Activated gamma-delta T cell treated with Interleukin-2 at 50 U/mL for 16 hours (primary cell): ENCODE measurements around the gene OTOP1.
A peak's percentile ranks its signal among the peaks of the same experiment; 100 is the strongest.
"Not testable (repeated sequence)": the region's sequence is repeated elsewhere in the genome, so short reads cannot be mapped to it uniquely, and the experiment has no call there.

Experiments
- DNase-seq: peaks from one replicate; pipeline ENCODE4 v3.0.0-alpha.2; 2020

The OTOP1 gene, protein sequence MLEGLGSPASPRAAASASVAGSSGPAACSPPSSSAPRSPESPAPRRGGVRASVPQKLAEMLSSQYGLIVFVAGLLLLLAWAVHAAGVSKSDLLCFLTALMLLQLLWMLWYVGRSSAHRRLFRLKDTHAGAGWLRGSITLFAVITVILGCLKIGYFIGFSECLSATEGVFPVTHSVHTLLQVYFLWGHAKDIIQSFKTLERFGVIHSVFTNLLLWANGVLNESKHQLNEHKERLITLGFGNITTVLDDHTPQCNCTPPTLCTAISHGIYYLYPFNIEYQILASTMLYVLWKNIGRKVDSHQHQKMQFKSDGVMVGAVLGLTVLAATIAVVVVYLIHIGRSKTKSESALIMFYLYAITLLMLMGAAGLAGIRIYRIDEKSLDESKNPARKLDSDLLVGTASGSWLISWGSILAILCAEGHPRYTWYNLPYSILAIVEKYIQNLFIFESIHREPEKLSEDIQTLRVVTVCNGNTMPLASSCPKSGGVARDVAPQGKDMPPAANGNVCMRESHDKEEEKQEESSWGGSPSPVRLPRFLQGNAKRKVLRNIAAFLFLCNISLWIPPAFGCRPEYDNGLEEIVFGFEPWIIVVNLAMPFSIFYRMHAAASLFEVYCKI

DNA sequence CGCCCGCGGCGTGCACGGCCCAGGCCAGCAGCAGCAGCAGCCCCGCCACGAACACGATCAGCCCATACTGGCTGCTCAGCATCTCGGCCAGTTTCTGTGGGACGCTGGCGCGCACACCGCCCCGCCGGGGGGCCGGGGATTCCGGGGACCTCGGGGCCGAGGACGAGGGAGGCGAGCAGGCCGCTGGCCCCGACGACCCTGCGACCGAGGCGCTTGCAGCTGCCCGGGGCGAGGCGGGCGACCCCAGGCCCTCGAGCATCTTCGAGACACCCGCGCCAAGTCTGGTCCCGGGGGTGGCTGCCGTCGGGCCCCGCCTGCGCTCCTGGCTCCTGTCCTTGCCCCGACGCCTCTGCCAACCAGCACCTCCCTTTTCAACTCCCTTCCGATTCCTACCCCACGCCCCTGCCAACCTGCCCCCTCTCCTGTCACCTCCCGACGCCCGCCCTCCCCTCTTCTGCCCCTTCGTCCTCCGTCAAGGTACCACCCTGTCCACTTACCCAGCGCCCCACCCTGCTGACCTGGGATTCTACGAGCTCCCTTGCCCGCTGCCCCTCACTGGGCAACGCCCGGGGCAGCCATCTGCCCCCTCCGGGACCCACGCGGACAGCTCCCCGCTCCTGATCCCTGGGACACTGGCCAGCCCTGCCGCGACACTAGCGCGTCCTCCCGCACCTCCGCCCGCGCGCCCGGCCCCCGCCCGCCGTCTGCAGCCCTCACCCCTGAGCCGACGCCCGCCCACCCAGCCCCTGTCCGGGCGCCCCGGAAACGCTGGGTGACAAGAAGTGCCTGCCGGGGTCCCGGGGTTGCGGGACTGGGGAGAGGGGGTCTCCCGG lies at the start of gene OTOP1:
OTOP1 (minus strand) TSS at position 324 of the 833 bp plus-strand sequence; CDS start at position 259, 65 bp downstream.
- DNase-seq: no peak

DNA sequence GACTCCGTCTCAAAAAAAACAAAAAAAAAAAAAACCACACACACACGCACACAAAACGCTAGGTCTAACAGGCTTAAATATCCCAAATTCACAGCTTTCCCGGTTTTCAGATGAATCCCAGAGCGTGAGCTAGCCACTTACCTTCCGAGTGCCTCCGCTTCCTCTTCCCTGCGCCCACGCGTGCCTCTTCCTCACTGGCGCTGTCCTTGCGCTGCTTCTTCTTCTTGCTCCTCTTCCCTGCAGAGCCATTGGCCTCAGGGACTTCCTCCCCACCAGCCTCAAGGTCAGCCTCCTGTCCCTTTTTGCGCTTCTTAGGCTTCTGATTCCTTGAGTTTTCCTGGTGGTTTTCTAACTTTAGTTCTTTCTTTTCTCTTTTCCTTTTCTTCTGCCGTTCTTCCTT lies 47.5 kb upstream of the OTOP1 start:
- DNase-seq: no peak

DNA sequence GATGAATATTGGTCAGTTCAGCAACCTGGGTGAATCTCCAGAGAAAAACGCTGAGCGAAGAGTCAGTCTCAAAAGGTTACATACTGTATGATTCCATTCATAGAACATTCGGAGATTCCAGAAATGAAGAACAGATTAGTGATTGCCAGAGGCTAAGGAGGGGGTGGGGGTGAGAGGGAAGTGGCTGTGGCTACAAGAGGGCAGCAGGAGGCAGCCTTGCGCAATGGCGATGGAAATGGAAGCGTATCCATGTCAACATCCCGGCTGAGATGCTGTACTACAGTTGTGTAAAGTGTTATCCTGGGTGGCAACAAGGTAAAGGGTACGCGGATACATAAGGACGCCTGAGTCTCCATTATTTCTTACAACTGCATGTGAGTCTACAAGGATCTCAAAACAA lies 45.2 kb upstream of the OTOP1 start:
- no peak for DNase-seq

DNA sequence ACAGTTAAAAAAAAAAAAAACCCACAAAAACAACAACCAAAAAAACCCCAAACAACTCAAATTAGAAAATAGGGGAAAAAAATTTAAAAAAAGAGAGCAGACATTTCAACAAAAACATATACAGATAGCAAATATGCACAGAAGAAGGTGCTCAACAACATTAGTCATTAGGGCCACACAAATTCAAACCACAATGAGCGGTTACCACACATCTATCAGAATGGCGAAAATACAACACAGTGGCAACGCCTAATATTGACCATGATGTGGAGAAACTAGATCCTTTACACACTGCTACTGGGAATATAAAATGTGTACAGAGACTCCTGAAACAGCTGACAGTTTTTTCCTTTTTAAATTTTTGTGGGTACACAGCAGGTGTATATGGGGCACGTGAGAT lies 43.8 kb upstream of the OTOP1 start:
- DNase-seq: no peak

DNA sequence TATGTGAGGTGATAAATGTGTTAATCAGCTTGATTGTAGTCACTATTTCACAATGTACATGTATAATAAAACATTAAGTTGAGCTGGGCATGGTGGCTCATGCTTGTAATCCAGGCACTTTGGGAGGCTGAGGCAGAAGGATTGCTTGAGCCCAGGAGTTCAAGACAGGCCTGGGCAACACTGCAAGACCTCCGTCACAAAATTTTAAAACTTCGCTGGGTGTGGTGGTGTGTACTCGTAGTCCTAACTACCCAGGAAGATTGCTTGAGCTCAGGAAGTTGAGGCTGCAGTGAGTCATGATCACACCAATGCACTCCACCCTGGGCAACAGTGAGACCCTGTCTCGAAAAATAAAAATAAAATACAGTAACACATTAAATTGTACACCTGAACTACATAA lies 43.1 kb upstream of the OTOP1 start:
- DNase-seq: peak; percentile 55

DNA sequence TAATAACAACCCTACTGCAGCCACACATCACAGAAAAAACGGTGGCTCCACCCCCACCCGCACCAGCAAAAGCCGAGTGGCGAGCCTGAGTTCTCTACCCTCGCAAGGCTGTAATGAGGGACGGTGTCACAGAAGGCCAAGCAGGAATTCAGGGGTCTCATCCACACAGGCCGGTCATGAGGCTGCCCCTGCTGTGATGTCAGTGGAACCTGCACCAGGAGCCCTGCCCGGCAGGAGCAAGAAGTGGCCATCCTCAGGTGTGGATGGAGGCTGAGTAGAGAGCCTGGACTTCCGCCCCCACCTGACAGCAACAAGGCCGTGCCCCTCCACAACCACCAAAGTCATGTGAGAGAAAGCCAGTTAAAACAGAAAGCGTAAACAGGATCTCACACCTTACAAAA lies 42.6 kb upstream of the OTOP1 start:
- peak; percentile 71 for DNase-seq

DNA sequence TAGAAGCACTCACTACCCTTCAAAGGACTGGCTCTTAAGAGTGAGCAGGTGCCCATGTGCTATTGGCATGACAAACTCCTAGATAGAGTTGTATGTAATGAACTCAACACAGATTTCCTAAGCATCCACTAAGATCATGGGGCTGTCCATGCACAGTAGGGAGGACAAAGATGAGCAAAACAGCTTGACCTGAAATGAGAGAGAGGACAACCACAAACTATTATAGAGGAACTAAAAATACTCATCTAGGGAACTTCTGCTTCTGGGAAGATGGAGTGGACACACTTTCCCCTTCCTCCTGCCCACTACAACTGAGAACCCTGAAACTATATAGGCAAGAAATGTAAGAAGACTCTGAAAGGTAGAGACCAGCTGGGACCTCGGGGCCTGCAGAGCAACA lies 42.0 kb upstream of the OTOP1 start:
- DNase-seq: no peak

DNA sequence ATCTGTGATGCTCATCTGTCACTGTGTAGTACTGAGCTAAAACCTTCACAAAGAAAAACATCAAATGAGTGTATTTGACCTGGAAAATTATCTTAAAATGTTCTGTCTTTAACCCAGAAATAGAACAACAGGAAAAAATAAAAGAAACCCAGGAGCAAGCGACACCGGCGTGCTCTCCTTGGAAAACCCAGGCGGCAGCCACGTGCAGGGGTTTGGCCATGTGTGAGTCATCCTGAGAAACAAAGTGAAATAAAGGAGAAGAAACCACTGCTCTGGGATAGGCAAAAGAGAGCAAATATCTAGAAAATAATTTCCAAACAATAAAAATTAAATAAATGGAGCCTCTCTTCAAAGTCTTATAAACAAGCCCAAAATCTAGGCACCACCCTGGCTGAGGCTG lies 41.3 kb upstream of the OTOP1 start:
- DNase-seq: no peak

DNA sequence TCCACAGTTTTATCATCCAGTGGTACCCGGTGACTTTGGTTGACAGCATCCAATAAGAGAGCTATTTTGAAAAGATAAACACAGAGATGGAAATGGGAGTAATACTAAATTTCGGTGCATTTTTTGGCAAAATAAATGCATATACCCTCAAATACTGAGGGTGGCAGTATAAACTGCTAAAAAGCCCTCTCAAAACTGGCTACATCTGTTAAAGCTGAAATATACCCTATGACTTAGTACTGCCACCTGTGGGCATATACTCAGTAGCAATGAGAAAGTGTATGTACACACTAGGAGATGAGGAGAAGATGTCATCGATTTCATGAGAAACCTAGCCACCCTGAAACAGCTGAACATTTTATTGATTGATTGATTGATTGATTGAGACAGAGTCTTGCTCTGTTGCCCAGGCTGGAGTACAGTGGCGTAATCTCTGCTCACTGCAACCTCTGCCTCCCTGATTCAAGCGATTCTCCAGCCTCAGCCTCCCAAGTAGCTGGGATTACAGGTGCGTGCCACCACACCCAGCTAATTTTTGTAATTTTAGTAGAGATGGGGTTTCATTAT lies 33.5 kb upstream of the OTOP1 start:
- DNase-seq: peak; percentile 22

DNA sequence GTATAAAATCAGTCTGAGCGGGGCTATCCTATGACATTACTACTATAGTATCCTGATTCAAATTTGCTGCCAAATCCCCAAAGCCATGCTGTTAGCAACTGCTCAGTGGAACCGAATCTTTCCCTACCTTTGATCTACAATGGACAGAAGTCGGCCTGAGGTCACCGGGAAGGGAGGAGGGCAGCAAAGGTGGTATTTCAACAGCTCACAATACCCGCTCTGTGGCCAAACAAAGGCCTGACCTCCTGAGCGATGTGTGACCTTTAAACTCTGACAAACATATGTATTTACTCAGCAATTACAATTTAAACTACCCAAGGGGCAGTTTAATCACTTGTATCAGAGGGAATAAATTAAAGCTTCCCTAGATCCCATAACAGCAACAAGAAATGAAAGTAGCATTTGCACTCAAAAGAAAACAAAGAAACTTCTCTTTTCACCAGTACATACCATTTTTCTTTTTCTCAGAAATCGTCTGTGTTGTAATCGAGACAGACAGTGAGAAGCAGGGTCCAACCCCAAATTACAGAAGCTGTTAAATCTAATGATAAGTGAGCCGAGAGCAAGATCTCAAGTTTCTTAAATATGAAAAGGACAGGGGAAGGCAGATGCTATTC lies 32.9 kb upstream of the OTOP1 start:
- no peak for DNase-seq

DNA sequence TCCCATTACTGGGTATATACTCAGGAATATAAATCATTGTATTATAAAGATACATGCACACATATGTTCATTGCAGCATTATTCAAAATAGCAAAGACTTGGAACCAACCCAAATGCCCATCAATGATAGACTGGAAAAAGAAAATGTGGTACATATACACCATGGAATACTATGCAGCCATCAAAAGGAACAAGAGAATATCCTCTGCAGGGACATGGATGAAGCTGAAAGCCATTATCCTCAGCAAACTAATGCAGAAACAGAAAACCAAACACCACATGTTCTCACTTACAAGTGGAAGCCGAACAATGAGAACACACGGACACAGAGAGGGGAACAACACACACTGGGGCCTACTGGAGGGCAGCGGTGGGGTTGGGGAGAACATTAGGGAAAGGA lies 31.0 kb upstream of the OTOP1 start:
- not testable (repeated sequence) for DNase-seq

DNA sequence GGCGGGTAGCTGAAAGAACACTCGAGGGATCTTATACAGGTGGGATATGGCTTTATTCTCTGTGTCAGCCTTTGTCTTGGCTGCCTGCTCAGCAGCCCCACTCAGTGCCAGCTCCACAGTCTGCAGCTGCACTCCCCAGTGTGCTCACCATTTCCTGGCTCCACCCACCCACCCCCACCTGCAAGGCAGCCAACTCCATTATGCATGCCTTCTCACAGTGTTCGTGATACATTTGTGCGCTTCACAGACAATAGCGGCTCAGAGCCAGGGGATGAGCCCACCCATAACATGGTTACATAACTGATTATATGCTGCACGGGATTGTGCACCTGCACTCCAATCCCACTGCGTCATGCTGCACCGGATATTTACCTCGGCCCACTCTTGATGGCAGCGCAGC lies 30.1 kb upstream of the OTOP1 start:
- DNase-seq: no peak

DNA sequence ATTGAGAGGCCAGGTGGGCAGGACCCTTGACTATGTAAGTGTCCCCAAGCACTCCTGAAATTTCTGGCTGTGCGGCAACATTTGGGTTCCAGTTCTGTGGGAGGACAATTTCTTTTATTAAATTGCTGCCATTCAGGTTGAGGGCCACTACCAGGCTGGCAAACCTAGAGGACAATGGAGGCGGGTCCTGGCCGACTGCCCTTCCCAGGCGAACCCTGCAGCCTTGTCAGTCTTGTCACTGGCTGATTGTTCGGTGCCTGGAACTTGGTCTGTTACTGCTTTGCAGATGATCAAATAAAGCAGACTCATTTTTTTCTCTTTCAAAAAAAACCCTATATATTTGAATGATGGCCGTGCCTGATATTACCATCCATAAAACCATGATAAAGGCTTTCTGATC lies 27.9 kb upstream of the OTOP1 start:
- DNase-seq: no peak

DNA sequence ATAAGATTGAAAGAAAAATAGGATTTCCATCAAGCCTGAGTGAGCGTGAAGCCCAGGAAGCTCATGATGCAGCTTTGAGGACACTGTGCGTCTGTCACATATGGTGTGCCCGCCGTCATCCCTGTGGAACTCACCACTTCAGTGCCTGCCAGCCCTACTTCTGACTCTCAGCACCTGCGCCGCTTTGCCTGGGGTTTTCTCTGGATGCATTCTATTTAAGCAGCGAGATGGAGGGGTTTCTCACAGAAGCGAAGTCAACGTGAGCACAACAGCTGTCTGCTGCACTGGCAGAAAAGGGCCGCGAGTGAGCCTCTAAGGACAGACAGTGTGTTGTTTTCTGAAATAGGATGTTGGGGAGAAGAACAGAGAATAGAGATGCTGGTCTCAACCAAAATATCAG lies 27.5 kb upstream of the OTOP1 start:
- no peak for DNase-seq

DNA sequence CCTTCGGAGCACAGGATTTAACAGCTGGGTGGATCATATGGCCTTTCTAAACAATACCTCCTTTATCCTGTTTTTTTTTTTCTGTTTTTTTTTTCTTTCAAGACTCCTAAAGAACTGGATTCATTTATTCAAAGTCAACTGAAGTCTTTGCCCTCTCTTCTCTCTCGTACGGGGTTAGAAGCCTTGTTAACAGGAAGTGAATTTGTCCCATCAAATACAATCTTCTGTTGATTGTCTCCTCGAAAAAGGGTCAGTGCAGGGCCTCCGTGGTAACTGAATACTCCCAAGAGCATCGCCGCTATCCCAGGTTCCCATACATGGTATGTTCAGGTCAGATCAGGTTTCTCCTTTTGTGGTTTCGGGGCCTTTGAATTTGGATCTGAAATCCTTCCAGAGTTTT lies 23.1 kb upstream of the OTOP1 start:
- no peak for DNase-seq

DNA sequence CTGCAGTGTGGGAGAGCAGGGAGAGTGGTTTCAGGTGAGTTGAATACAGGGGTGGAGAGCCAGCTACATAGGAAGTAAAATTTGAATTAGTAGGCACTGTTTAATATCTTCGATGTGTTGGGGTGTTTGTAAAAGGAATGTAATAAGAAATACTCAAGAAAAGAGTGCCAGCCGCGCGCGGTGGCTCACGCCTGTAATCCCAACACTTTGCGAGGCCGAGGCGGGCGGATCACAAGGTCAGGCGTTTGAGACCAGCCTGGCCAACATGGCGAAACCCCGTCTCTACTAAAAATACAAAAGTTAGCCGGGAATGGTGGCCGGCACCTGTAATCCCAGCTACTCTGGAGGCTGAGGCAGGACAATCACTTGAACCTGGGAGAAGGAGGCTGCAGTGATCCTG lies 22.6 kb upstream of the OTOP1 start:
- DNase-seq: not testable (repeated sequence)

DNA sequence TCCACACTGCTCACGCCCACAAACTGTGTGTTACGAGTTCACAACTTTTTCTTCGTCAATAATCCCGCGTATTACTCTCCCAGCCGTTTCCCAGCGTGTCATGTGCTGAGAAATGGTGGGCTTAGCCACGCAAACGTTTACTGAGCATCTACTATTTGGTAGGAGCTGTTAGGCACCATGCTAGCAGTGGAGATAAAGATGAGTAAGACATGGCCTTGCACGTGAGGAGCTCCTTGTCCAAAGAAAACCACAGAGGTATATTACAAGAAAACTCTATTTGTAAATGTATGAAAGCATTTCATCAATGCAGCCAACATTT lies 22.1 kb upstream of the OTOP1 start:
- DNase-seq: no peak

DNA sequence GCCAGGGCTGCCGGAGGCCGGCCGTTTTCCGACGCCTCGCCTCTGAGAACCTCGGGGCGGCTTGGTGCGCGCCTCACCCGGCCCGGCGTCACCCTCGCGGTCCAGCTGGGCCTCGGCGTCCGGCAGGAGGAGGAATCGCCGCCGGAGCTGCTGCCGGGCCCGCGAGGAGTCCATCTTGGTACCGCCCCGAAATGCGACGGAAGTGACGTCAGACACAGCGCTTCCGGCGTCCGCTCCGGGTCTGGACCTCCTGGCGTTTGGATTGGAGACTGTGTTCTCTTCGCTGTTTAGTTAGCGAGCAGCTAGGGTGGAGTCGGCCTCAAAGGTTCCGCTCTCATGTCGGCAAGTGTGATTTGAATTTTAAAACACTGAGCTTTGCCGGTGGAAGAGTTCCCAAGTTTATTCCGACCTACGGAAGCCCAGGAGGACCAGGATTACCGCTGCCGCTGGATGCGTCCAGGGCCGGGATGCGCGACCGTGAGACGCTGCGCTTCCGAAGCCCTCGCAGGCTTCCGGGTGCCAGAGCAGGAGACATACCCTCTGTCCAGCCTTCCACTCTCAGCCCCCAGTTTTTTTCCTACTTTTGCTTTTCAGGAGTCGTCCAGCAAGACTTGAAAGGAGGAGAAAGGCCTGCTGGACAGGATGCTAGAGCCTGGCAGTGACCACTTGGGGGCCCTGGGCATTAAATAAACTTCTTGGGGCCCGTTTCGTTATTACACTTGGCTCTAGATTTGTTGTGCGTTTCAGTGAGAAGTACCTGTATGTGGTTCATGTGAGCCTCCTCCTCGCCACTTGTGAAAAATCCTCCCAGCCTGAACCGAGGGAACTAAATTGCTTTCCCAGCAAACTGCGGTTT lies 21.5 kb upstream of the OTOP1 start, which contains the start of gene TMEM128:
TMEM128 (minus strand) TSS at position 195 of the 856 bp plus-strand sequence; CDS start at position 174, 21 bp downstream.
- DNase-seq: peak; percentile 89

DNA sequence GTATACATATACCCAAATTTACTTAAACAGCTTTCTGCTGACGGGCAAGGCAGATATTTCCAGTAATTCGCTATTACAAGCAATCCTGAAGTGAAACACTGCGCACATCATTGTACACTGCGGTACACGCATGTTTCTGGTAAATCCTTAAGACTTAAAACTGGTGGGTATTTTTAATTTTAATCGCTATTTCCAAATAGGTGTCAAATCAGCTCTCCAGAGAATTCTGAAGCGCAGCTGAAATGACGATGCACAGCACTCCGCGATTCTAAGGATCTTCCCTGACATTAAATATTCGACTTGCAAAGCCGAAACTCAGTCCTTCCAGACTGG lies 20.9 kb upstream of the OTOP1 start:
- DNase-seq: no peak

DNA sequence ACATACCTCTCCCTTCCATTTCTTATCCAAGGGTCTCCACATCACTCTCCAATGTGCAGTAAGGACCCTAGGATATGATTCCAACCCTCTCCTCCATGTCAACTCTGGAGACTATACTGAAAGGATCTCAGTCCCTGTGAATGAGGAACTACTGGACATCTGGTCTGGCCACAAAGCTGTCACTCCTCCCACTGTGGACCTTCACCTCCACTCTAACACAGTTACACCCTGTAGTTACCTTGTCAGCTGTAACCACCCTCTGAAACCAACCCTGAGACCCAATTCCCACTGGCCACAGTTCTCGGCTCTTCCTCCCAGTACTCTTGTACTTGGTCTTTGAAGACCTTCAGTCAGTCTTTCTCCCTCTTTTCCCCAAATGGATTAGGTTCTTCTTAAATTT lies 18.4 kb upstream of the OTOP1 start:
- DNase-seq: no peak

DNA sequence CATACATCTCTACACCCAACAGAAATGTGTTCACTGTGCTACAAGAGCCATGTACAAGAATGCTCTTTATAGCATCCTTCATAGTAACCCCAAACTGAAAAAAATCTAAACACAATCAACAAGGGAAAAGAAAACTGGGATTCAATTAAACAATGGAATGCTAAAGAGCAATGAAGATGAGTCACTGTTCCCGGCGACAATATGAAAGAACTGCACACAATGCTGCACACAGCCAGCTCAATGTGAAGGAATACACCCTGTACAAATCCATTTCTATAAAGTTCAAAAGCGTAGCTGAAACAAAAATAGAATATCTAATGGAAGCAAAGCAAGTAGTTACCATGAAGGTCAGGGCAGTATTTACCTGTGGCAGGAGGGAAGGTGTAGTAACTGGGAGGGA lies 12.8 kb upstream of the OTOP1 start:
- not testable (repeated sequence) for DNase-seq

DNA sequence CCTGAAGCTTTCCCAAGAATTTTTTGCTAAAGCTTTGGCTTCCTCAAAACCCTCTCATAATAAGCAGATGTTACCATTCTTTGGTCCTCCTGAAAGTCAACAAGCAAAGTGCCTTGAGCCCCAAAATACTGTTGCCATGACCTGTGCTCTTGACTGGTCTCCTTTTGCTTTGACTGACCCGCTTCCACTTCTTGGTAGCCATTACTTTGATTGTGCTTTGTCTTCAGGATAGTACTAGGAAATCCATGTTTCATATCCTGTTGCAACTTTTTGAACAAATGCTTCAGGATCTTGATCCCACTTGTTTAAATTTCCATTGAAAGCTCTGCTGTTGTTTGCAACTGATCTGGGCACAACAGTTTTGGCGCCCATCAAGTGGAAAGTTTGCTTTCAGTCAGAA lies 6.9 kb upstream of the OTOP1 start:
- no peak for DNase-seq
